LoVo (cell line): ENCODE data around the gene CCDC92B.
"Not testable (repeated sequence)": the region's sequence is repeated elsewhere in the genome, so short reads cannot be mapped to it uniquely, and the experiment has no call there.

Experiments used
- DNase-seq: peaks from one replicate; pipeline ENCODE4 v3.0.0-alpha.2; 2016; ENCODE audit warnings: low spot score

The CCDC92B gene

DNA sequence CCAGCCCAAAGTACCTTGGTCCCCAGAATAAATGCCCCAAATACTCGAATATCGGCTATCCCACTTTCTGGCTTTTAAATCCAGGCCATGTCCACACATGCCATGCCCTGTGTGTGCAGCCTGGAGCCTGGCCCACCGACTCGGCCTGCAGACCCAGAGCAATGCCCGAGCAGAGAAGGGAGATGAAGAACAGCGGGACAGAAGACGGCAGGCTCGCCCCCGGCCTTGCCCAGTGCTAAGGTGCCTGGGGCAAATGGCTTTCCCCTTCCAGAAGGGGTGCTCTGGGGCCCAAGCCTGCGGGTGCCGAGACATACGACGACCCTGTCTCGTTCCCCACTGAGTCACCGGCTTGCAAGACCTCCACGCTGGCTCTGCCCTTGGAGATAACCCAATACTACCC lies 45.8 kb downstream of the CCDC92B start:
- DNase-seq: no peak

DNA sequence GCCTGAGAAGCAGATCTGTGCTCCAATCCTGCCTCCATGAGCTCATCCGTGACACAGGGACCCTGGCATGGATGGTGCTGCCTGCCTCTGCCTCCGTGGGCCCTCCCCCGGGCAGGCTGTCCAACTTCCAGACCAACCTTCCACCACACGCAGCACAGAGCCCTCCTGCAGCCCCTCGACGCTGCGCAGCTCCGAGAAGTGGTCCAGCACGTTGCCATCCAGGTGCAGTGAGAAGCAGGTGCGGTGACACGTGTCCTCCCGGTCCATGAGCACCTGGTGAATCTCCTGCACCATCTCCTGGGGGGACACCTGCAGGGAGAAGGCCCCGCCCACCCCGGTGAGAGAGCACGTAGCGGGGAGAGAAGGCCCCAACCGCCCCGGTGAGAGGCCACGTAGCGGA lies 46.3 kb downstream of the CCDC92B start:
- DNase-seq: no peak

DNA sequence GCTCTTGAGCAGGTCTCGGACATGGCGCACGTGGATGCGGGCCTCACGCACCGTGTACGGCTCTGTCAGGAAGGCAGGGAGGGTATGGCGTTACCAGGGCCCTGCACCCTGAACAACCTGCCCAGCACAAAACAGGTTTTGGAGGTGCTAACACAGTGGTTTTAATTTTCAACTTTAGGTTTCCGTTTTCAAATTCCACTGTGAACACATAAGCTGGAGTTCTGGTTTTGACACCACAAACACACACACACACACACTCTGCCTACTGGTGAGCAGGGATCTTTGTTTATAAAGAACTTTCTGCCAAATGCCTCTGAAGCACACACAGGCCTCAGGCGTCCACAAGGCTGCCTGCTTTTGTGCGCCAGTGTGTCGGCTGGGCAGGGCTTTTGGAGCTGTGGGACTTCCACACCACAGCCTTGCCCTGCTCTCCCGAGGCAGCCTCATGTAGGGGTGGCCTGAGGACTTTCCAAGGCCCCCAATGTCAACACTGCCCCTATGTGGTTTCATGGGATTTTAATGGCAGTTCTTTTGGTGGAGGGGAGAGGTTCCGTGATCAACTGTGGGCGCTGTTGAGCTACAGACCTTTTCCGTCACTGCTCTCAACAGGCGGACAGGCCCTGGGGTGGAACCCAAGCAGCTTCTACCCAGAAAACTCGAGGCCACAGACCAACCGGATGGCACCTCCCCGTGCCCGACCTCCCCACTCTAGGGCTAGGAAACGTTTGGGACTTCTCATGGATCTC lies 47.3 kb downstream of the CCDC92B start:
- DNase-seq: no peak

DNA sequence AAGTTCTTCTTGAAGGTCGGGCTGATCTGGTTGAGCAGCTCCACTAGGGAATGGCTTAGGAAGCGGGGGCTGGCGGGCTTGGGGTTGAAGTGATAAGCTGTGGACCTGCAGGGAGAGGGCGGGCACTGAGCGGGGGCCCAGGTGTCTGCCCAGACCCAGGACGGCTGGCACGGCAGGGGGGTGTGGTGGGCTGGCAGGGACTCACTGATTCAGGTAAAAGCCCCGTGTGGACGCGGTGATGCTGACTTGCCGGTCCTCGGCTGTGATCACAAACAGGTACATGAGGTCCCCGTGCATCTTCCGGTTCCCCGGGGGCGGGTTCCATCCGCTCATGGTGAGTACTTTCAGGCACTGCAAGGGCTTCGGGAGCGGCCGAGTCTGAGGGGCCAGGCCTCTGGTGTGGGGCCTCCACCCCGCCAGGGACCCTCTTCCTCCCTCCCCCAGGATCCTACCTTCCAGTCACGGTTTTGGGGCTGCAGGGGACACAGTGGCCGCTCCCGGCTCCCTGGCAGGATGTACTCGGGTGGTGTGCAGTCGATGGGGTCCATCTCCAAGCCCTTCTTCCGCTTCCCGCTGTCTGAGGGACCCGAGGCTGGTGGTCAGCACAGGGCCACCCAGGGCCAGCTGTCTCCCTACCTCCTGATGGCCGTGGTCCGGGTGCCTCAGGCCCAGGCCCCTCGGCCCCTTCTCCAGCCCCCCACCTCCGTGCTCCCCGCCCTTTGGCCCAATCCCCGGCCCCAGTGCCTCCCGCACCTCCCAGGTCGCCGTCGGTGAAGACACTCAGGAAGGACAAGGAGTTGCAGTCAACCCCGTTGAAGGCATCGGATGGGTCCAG lies 48.1 kb downstream of the CCDC92B start:
- DNase-seq: no peak

DNA sequence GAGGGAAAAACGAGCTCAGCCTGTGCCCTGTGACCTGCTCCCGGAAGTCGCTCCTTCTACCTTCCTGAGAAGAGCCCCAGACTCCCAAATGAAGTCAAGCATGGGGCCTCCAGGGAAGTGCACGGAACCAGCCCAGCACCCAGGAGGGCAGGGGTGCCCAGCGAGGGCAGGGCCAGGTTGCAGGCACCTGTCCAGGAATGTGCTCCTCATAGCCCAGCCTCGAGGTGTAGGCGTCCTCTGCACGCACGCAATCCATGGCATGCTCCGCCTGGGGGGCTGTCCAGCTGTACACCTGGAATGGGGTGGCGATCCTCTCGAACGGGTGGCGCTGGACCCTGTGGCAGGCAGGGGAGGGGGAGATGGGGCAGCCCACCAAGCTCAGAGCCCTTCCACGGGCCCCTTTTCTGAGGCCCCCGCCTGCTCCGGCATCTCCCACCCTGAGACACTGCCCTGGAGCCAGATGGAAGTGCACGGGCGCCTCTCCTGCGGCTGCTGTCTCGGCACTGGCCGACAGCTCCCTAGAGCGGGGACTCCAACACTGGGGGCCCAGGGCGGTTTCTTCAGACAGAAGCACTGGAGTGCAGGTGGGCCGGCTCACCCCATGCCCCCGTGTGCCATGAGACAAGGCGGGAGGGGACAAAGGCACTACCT lies 48.8 kb downstream of the CCDC92B start:
- DNase-seq: no peak

DNA sequence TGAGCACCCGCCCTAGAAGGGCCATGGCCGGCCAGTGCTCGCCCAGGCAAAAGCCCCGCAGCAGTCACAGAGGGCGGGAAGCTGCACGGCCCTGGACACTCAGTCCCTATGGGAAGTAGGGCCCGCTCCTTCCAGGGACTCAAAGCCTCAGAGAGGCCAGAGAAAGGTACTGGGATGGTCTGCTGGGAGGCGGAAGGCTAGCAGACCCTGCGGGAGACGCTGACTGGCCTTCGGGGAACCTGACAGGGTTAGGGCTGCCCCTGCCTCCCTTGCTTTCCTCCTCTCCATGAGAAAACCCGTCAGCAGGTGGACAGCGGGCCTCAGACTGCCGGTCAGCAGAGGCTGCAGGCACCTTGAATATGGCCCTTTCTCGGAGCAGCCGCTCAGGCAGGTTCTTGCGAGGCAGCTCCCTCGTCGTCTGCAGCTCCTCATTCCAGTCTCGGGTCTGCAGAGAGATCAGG lies 49.4 kb downstream of the CCDC92B start:
- no peak for DNase-seq

DNA sequence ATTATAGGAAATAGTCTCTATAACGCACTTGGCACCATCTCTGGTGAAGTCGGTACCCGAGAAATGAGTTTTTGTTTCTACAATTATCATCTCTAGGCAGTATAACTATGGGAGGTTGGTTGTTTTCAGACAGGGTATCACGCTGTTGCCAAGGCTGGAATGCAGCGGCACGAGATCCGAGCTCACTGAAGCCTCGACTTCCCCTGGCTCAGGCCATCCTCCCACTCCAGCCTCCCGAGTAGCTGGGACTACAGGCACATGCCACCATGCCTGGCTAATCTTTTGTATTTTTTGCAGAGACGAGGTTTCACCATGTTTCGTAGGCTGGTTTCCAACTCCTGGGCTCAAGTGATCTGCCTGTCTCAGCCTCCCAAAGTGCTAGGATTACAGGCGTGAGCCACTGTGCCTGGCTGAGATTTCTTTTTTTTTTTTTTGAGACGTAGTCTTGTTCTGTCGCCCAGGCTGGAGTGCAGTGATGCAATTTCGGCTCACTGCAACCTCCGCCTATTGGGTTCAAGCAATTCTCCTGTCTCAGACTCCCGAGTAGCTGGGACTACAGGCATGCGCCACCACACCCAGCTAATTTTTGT lies 50.1 kb downstream of the CCDC92B start:
- not testable (repeated sequence) for DNase-seq

DNA sequence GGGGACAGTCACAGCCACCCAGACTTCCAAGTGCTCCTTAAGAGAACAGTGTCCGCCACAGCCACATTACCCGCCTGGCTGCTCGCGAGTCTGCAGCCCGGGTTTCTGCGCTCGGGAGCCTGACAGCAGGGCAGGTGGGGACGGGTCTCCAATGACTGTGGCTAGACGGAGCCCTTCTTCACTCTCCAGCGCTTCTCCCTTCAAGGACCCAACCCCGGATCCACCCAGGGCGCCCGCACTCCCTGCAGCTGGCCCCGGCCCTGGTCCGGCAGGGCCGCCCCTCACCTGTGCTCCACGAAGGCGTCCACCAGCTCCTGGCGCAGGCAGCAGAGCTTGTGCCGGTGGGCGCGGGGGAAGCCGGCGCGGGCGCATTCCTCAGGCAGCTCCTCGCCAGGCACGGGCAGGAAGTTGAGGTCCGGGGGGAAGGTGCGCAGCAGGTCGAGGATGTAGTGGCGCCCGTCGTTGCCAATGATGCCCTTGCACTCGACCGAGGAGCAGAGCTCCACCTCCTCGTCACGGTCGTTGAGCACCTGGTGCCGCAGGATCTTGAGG lies 51.8 kb downstream of the CCDC92B start:
- no peak for DNase-seq

DNA sequence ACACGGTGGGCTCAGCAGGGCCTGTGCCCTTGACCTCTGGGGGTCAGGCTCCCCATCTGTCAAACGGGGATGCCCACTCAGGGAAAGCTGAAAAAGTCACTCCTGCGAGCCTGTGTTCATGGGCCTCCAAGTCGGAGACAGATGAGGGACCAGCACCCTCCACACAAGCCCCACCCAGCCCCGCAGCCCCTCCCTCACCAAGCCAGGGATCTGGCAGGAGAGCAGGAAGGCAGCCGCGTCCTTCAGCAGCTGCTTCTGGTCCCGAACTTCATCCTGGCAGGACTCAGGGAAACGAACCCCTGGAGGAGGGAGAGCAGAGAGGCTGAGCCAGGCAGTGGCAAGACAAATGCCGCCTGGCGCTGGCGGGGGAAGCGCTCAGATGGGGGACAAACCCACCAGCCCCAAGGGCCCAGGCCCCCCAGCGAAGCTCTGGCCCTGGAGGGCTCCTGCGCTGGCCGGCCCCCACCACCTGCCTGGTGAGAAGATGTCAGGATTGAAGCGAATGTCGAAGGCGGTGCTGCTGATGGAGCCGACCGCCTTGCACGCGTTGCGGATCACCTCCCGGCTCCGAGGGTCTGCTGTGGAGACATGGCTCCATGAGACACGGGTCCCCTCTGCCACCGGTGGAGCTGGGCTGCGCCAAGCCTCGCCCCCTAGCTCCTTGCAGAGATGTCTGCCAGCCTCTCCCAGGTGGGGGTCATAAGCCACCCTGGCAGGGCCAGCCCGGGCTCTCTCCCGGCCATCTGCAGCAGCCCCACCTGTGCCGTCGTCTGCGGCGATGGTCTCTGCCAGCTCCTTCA lies 53.3 kb downstream of the CCDC92B start:
- no peak for DNase-seq

DNA sequence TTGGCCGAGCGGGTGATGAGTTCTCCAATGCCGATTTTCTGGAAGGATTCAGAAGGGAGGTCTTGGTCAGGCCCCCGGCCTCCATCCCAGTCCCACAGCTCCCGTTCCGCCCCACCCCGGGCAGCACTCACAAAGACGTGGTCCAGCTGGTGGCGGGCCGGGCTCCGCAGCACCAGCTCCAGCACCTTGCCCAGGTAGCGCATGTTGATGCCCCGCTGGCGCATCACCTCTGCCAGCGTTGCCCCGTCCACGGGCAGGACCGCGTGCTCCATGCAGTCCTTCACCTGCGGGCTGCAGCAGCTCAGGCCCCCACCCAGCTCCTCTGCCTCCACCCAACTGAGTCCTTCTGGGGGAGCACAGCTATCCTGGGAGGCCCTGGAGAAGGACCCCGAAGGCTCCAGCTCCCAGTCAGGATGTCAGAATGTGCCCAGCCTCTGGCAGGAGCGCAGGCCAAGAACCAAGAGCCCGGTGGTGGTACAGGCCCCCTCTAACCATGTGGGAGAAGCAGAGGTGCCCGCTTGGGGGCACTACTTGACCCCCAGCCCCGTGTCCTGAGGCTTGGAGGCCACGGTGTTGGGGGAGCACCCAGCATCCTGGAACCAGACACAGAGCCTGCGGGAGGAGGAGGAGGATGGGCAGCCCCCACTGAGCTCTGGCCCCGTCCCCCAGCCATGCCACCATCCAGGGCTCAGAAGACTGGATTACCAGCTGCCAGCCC lies 54.0 kb downstream of the CCDC92B start:
- DNase-seq: no peak

DNA sequence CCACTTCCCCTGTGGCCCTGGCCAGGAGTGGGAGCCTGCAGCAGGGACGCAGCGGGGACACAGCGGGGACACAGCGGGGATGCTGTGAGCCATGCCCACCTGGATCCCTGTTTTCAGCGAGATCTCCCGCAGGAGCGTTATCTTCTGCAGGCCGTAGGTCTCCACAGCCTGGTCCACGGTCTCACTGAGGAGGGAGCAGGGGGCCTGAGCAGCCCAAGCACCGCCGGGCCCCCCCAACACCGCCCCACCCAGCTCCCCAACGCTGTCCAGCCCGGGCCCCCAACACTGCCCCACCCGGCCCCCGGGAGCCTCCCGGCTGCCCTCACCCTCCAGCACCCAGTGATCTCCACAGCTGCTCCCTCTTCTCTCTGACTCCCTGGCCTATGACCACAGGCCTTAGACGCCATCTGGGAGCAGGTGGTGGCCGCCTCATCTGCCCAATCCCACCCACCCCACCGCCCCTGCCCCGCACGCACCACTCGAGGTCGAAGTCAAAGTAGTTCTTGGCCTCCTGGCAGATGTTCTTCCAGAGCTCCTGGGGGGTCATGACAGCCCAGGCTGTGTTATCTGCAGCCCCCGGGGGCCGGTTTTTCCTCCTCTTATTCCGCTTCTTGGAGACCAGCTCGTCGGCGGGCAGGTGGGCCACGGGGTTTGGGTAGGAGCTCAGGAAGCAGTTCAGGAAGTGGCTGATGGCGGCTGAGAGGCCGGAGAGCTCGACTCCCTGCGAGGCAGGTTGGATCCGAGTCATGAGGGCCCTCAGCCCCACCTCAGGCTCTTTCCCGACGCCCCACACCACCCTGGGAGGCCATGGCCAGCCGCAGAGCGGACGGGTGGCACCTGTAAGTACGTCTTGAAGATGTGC lies 54.8 kb downstream of the CCDC92B start:
- no peak for DNase-seq

DNA sequence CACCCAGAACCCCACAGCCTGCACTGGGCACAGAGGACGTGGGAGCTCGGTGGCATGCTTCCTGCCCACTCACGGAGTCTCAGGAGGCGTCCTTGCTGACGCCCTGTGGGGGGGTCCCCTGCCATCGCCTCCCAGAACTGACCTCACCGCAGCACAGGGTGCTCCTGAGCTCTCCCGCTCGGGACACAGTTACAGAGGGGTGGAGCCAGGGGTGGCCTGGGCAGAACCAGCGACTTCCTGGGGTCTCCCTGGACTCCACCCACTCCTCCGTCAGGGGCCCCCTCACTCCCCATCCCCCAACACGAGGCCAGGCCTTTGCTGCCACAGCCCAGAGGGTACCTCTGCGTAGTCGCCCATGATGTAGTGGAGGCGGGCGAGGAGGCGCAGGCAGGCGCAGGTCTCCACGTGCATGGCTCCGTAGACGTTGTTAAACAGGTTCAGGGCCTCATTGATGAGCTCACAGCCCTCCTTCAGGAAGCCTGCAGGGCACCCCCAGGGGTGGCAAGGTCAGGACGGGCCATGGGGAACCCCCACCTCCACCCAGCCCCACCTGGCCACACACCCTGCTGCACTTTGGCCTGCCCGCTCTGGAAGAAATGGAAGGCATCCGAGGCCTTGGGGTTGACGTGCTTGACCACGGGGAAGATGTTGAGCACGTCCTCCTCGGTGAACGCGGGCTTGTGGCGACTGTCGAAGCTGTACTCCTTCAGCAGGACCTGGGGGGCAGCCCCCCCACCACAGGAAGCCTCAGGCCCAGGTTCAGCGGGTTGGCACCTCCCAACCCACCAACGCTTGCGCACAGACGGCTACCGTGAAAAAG lies 55.7 kb downstream of the CCDC92B start:
- no peak for DNase-seq

DNA sequence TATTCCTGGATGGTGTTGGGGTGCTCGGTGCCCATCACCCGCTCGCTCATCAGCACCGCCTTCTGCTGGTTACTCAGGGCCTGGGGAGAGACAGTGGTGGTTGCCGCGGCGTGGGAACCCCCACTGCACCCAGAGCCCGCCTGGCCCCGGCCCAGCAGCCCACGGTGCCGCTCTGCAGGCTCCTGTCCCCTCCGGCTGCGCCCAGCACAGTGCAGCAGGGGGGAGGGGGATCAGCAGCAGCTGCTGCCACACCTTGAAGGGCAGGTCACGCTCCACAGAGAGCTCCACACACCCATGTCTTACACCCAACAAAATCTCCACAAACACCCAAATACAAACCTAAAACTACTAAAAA lies 56.7 kb downstream of the CCDC92B start:
- no peak for DNase-seq

DNA sequence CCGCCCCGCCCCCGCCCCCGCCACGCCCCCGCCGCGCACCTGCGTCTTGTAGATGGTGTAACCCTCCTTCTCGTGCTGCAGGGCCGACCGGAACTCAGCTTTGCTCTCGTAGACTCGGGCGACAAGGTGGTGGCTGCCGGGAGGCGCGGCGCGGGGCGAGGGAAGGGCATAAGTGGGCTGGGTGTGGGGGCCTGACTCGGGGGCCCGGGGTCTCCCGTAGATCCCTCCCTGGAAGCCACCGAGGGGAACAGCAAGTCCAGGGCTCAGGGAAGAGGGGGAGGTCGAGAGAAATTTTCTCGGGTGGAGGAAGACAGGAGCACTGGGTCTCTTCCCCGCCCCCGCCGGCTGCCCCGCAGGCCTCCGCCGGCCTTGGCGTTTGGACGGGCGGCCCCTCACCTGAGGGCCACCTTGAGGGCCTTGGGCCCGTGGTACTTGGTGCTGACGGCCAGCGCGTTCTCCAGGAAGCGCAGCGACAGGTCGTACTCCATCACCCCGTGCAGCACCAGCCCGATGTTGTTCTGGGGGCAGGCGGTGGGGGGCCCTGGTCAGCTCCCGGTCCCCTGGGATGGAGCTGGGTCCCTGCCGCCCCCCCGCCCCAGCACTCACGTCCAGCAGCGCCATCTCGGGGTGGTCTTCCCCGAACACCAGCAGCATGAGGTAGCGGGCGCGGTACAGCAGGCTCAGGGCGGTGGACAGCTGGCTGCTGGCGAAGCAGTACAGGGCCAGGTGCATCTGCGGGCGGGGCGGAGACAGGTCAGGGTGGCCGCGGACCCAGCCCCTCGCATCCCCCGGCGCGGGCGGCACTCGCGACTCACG lies 57.3 kb downstream of the CCDC92B start:
- no peak for DNase-seq

DNA sequence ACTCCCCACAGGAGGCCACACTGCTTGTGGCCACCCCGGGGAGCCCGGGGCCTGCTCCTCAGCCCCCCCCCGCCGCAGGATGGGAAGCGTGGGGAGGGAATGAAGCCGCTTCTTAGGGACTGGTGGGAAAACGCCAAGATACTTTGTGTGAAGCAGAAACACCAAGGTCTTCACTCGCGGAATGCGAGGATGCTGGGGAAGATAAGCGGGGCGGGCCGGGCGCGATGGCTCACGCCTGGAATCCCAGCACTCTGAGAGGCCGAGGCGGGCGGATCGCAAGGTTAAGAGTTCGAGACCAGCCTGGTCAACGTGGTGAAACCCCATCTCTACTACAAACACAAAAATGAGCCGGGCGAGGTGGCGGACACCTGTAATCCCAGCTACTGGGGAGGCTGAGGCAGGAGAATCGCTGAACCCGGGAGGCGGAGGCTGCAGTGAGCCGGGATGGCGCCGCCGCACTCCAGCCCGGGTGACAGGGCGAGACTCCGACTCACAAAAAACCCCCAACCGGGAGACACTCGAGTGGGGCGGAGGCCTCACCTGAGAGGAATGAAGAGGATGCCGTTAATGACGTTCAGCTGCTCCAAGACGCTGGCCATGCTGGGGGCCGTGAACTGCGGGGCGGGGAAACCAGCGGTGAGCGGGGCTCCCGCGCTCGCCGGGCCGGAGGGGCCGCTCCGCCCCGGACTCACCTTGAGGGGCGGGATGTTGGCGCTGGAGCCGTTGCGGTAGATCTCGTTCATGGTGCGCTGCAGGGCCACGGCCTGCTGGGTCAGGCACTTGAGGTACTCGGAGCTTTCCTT lies 58.2 kb downstream of the CCDC92B start:
- DNase-seq: no peak

DNA sequence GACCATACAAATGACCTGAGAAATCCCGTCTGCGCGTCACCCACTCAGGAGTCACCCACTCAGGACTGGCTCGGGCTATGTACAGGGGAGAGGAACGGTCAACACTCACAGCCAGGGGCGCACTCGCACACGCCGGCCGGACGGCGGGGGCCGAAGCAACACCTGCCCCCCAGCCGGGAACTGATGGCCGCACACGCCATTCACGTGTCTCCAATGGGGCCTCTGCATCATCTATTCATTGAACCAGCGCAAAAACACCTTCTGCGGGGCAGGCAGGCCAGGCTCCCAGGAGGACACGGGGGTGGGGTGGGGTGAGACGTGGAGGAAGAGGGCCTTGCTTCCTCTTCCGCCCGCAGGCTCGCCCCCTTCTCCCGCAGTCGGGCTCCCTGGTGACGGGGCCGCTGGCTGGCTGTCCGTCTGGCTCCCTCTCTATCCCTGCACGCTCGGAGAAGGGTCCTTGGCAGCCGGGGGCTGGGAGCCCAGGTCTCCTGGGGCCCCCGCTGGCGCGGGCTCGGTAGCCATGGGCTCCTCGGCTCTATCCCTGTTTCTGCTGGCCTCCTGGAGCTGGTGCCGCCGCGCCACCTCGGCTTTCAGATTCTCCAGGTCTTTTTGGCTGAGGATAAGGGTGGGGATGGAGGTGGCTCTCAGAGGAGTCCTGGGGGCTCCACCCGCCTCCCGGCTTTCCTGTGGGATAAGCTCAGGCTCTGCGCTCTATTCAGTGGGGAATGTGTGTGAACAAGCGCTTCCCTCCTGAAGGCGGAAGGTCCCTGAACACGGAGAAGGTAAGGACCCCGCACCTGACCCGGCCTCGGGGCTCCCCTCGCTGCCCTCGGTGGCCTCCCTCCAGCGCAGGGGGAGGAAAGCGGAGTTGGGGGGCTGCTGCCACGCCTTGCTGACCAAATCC lies 59.0 kb downstream of the CCDC92B start:
- no peak for DNase-seq
